Osteocyte (in vitro differentiated cells): ENCODE results near the gene STAT5B. TPM values are rescaled to one million over a fixed set of nuclear protein-coding genes. Genes with fewer than 3 reads are reported as not detected.
"Not testable (repeated sequence)": the region's sequence is repeated elsewhere in the genome, so short reads cannot be mapped to it uniquely, and the experiment has no call there.

Experiments
- DNase-seq: peaks from one replicate; pipeline ENCODE4 v3.0.0; 2021; ENCODE audit warnings: mixed read lengths; ENCODE audit not compliant: unreplicated experiment; ENCODE audit errors: extremely low spot score
- H3K27ac Mint-ChIP-seq: one replicate; pipeline ENCODE4 v1.8.0; 2021; ENCODE audit warnings: mild to moderate bottlenecking, mixed read lengths; ENCODE audit not compliant: unreplicated experiment
- H3K27me3 Mint-ChIP-seq: one replicate; pipeline ENCODE4 v1.8.0; 2021; ENCODE audit warnings: mixed read lengths; ENCODE audit not compliant: unreplicated experiment
- H3K36me3 Mint-ChIP-seq: one replicate; pipeline ENCODE4 v1.8.0; 2021; ENCODE audit warnings: mixed read lengths; ENCODE audit not compliant: unreplicated experiment
- H3K4me1 Mint-ChIP-seq: one replicate; pipeline ENCODE4 v1.8.0; 2021; ENCODE audit warnings: mixed read lengths; ENCODE audit not compliant: unreplicated experiment
- H3K4me3 Mint-ChIP-seq: one replicate; pipeline ENCODE4 v1.8.0; 2021; ENCODE audit warnings: mild to moderate bottlenecking, moderate library complexity, mixed read lengths; ENCODE audit not compliant: unreplicated experiment
- H3K9me3 Mint-ChIP-seq: one replicate; pipeline ENCODE4 v1.8.0; 2021; ENCODE audit warnings: mixed read lengths; ENCODE audit not compliant: unreplicated experiment
- total RNA-seq: library from RNA; stranded (reverse); gene quantifications from 2 replicates; pipeline ENCODE4 v1.2.1, GENCODE V29; 2021
- TF ChIP-seq, protein P1 (sequence below): fragments of 200-600 bp; sonication (generic); IDR thresholded peaks from 2 replicates; pipeline ENCODE4 v1.5.0; 2021; ENCODE audit warnings: antibody characterized with exemption, mild to moderate bottlenecking, moderate library complexity

STAT5B gene
- total RNA-seq, 1 donor from 2014 or later: 41.3 TPM

DNA sequence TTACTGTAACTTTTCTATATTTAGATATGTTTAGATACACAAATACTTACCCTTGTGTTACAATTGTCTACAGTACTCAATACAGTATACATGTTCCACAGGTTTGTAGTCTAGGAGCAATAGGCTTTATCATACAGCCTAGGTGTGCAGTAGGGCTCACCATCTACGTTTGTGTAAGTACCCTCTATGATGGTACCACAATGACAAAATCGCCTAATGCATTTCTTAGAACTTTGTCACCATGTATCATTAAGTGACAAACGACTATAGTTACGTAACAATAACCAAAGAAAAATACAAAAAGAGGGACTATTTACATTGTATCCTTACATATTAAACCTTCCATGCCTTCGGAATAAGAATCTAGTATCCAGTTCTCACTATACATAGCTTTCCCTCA lies 8.0 kb downstream of the STAT5B start:
- Mint-ChIP-seq H3K4me1 (peaks cover 43% of the 10 kb centered on the region), H3K4me3 (no peak overlapping the region), H3K9me3 (no peaks in the 10 kb centered on the region), H3K36me3 (no peaks in the 10 kb centered on the region), H3K27me3 (no peaks in the 10 kb centered on the region), H3K27ac (no peak overlapping the region)
- TF ChIP-seq, protein P1, sequence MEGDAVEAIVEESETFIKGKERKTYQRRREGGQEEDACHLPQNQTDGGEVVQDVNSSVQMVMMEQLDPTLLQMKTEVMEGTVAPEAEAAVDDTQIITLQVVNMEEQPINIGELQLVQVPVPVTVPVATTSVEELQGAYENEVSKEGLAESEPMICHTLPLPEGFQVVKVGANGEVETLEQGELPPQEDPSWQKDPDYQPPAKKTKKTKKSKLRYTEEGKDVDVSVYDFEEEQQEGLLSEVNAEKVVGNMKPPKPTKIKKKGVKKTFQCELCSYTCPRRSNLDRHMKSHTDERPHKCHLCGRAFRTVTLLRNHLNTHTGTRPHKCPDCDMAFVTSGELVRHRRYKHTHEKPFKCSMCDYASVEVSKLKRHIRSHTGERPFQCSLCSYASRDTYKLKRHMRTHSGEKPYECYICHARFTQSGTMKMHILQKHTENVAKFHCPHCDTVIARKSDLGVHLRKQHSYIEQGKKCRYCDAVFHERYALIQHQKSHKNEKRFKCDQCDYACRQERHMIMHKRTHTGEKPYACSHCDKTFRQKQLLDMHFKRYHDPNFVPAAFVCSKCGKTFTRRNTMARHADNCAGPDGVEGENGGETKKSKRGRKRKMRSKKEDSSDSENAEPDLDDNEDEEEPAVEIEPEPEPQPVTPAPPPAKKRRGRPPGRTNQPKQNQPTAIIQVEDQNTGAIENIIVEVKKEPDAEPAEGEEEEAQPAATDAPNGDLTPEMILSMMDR: no peak
- no peak for DNase-seq

DNA sequence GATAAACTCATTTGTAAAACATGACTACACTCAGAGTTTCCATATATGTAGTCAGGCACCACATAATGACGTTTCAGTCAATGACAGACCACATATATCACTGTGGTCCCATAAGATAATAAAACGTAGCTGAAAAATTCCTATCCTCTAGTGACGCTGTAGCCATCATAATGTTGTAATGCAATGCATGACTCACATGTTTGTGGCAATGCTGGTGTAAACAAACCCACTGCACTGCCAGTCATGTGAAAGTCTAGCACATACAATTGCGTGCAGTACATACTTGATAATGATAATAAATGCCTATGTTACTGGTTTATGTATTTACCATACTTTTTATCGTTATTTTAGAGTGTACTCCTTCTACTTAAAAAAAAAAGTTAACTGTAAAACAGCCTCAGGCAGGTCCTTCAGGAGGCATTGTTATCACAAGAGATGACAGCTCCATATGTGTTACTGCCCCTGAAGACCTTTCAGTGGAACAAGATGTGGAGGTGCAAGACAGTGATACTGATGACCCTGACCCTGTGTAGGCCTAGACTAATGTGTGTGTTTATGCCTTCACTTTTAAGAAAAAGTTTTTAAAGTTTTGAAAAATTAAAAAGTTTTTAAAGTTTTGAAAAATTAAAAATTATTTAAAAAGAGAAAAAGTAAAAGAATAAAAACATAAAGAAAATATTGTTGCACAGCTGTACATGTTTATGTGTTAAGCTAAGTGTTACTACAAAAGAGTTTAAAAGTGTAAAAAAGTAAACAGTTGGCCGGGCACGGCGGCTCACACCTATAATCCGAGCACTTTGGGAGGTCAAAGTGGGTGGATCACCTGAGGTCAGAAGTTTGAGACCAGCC lies 9.0 kb downstream of the STAT5B start:
- H3K4me1 Mint-ChIP-seq: peaks cover 33% of the 10 kb centered on the region
- no peak overlapping the region for H3K4me3 Mint-ChIP-seq
- DNase-seq: no peak
- no peaks in the 10 kb centered on the region for H3K27me3 Mint-ChIP-seq
- H3K9me3 Mint-ChIP-seq: no peaks in the 10 kb centered on the region
- no peak overlapping the region for H3K27ac Mint-ChIP-seq
- TF ChIP-seq, protein P1: no peak
- H3K36me3 Mint-ChIP-seq: no peaks in the 10 kb centered on the region

DNA sequence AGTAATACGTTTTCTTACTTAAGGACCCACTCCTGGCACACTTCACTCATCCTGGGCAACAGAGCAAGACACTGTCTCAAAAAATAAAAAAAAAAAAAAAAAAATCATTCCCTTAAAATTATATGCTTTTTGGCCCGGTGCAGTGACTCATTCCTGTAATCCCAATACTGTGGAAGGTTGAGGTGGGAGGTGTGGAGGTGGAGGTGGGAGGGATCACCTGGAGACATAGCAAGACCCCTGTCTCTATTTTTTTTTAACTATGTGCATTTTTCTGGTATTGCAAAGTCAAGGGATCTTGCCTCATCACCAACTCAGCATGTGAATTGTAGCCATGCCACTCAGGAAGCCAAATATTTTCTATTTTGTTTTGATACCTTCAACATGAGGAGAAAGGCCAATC lies 9.7 kb downstream of the STAT5B start:
- no peaks in the 10 kb centered on the region for H3K27me3 Mint-ChIP-seq
- TF ChIP-seq, protein P1: no peak
- peaks cover 33% of the 10 kb centered on the region for H3K4me1 Mint-ChIP-seq
- no peak overlapping the region for H3K27ac Mint-ChIP-seq
- no peak for DNase-seq
- no peak overlapping the region for H3K4me3 Mint-ChIP-seq
- H3K9me3 Mint-ChIP-seq: no peaks in the 10 kb centered on the region
- H3K36me3 Mint-ChIP-seq: no peaks in the 10 kb centered on the region

DNA sequence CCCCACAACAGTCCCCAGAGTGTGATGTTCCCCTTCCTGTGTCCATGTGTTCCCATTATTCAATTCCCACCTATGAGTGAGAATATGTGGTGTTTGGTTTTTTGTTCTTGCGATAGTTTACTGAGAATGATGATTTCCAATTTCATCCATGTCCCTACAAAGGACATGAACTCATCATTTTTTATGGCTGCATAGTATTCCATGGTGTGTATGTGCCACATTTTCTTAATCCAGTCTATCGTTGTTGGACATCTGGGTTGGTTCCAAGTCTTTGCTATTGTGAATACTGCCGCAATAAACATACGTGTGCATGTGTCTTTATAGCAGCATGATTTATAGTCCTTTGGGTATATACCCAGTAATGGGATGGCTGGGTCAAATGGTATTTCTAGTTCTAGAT lies 11.8 kb downstream of the STAT5B start:
- H3K4me3 Mint-ChIP-seq, DNase-seq, H3K9me3 Mint-ChIP-seq, H3K27me3 Mint-ChIP-seq, H3K27ac Mint-ChIP-seq, H3K36me3 Mint-ChIP-seq: not testable (repeated sequence)
- peaks cover 20% of the 10 kb centered on the region for H3K4me1 Mint-ChIP-seq

DNA sequence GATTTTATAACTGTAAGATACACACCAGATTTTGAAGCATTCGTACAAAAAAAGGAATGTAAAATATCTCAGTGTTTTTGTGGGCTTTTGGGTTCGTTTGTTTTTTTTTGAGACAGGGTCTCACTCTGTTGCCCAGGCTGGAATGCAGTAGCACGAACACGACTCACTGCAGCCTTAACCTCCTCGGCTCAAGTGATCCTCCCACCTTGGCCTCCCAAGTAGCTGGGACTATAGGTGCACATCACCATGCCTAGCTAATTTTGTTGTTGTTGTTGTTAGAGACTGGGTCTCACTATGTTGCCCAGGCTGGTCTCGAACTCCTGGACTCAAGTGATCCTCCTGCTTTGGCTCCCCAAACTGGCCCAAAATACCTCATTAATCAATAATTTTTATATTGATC lies 15.9 kb downstream of the STAT5B start:
- TF ChIP-seq, protein P1: no peak
- Mint-ChIP-seq H3K27me3 (no peaks in the 10 kb centered on the region), H3K4me1 (peaks cover 17% of the 10 kb centered on the region), H3K36me3 (no peaks in the 10 kb centered on the region), H3K27ac (no peak overlapping the region), H3K4me3 (no peak overlapping the region), H3K9me3 (no peaks in the 10 kb centered on the region)
- no peak for DNase-seq
